Measurements from ENCODE around the gene MARCO. TPM values are rescaled to one million over a fixed set of nuclear protein-coding genes. Genes with fewer than 3 reads are reported as not detected.

The MARCO gene
- total RNA-seq, 1 donor: not detected

GRCh38 chr2:118954297-118955060, 12.5 kb downstream of the MARCO start:
- DNase-seq (ENCODE audit: insufficient read length, low spot score, missing footprints): no peak
- no peak overlapping the region for H3K4me2 ChIP-seq (ENCODE audit: insufficient read depth, low read length)
- no peaks in the 10 kb centered on the region for H3K27me3 ChIP-seq (ENCODE audit: insufficient read depth, low read length)
- H3K36me3 ChIP-seq (ENCODE audit: insufficient read depth, low read length): no peaks in the 10 kb centered on the region
- no peaks in the 10 kb centered on the region for H3K9me3 ChIP-seq (ENCODE audit: low read depth, low read length)
- H3K79me2 ChIP-seq (ENCODE audit: insufficient read depth, low read length): no peaks in the 10 kb centered on the region
- H3K4me3 ChIP-seq (ENCODE audit: insufficient read depth, low read length): no peak overlapping the region
- no peaks in the 10 kb centered on the region for H4K20me1 ChIP-seq (ENCODE audit: insufficient read depth, low read length)
- H3K4me1 ChIP-seq (ENCODE audit: insufficient read depth, low read length): no peaks in the 10 kb centered on the region
- no peak overlapping the region for H3K27ac ChIP-seq (ENCODE audit: low read depth, low read length)
- no peak for TF ChIP-seq CTCF (IDR thresholded peaks at IDR 0.05; ENCODE audit: extremely low read depth, low read depth, low read length)
- no peak overlapping the region for H2AFZ ChIP-seq (ENCODE audit: low read length)

DNA sequence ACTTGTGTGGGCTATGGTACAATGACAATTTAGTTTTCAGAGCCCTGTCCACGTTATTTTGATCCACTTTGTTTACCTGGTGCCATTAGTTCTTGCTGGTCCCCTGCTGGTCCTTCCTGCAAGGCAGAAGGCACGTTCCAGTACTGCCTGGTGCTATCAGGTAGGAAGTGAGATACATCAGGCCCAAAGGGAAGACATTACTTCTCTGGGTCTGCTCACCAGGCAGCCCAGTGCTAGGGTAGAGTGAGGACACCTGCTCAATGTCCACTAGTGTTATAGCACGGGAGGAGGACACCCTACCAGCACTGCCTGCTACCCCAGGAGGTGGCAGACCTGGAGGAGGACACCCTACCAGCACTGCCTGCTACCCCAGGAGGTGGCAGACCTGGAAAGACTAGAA, 23.7 kb downstream of the MARCO start:
- Histone ChIP-seq H3K36me3 (ENCODE audit: insufficient read depth, low read length) (no peaks in the 10 kb centered on the region), H3K4me3 (ENCODE audit: insufficient read depth, low read length) (no peak overlapping the region), H3K4me2 (ENCODE audit: insufficient read depth, low read length) (no peak overlapping the region), H2AFZ (ENCODE audit: low read length) (no peak overlapping the region), H3K9me3 (ENCODE audit: low read depth, low read length) (no peaks in the 10 kb centered on the region), H3K27ac (ENCODE audit: low read depth, low read length) (no peak overlapping the region), H3K27me3 (ENCODE audit: insufficient read depth, low read length) (no peaks in the 10 kb centered on the region), H3K79me2 (ENCODE audit: insufficient read depth, low read length) (no peaks in the 10 kb centered on the region), H3K4me1 (ENCODE audit: insufficient read depth, low read length) (no peaks in the 10 kb centered on the region), H4K20me1 (ENCODE audit: insufficient read depth, low read length) (no peaks in the 10 kb centered on the region)
- no peak for TF ChIP-seq CTCF (IDR thresholded peaks at IDR 0.05; ENCODE audit: extremely low read depth, low read depth, low read length)
- no peak for DNase-seq (ENCODE audit: insufficient read length, low spot score, missing footprints)

DNA sequence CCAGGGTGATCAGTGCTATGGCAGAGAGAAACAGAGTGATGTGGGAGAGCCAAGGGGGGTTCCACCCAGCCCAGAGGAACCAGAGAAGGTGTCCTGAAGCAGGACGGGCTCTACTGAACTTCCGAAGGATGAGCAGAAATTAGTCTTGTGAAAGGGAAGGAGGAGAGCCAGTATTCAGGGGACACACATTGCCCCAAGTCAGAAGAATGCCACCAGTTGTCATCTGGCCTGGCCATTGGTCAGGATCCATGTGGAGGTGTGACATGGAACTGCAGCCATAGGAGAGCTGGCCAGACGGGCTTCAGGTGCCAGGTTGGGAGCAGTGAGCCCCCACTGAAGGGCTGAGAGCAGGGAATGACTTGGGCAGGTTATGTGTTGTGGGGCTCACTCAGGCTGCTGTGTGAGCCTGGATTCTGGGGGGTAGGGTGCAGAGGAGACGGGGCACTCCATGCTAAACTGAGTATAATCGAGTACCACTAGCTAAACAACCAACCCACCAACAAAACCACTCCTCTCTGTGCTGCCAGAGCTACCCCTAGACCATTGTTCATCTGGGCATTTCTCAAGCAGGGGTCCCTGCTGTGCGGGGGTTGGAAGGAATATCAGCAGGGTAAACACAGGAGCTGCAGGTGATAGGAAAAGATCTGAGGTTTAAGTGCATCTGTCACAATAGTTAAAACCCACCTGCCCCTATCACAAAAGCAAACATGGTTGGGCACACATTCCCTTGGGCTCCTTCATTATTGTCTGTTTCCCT, 25.3 kb downstream of the MARCO start:
- no peaks in the 10 kb centered on the region for H3K9me3 ChIP-seq (ENCODE audit: low read depth, low read length)
- H3K79me2 ChIP-seq (ENCODE audit: insufficient read depth, low read length): no peaks in the 10 kb centered on the region
- TF ChIP-seq CTCF (IDR thresholded peaks at IDR 0.05; ENCODE audit: extremely low read depth, low read depth, low read length): no peak
- no peaks in the 10 kb centered on the region for H3K36me3 ChIP-seq (ENCODE audit: insufficient read depth, low read length)
- no peak overlapping the region for H3K4me3 ChIP-seq (ENCODE audit: insufficient read depth, low read length)
- no peaks in the 10 kb centered on the region for H4K20me1 ChIP-seq (ENCODE audit: insufficient read depth, low read length)
- no peak overlapping the region for H2AFZ ChIP-seq (ENCODE audit: low read length)
- no peak overlapping the region for H3K4me2 ChIP-seq (ENCODE audit: insufficient read depth, low read length)
- H3K27ac ChIP-seq (ENCODE audit: low read depth, low read length): no peak overlapping the region
- DNase-seq (ENCODE audit: insufficient read length, low spot score, missing footprints): no peak
- H3K4me1 ChIP-seq (ENCODE audit: insufficient read depth, low read length): no peaks in the 10 kb centered on the region
- H3K27me3 ChIP-seq (ENCODE audit: insufficient read depth, low read length): no peaks in the 10 kb centered on the region

DNA sequence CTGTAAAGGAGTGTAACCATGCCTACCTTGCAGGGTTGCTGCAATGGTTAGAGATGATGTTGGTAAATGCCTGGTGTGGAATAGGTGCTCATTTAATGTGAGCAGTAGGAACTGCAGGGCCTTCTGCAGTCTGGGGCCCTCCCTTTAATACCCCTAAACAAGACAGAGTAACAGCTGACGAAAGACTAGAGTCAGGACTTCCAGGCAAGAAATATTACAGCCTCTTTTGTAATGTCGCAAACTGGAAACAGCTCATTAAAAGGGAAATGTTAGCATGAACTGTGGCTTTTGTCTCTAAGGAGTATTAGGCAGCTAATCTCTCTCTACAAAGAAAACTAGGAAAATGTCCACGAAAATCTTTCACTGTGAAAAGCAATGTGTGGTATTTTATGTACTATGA, 26.0 kb downstream of the MARCO start:
- Histone ChIP-seq H3K79me2 (ENCODE audit: insufficient read depth, low read length) (no peaks in the 10 kb centered on the region), H3K9me3 (ENCODE audit: low read depth, low read length) (no peaks in the 10 kb centered on the region), H2AFZ (ENCODE audit: low read length) (no peak overlapping the region), H3K36me3 (ENCODE audit: insufficient read depth, low read length) (no peaks in the 10 kb centered on the region), H3K27me3 (ENCODE audit: insufficient read depth, low read length) (no peaks in the 10 kb centered on the region), H3K4me1 (ENCODE audit: insufficient read depth, low read length) (no peaks in the 10 kb centered on the region), H3K4me2 (ENCODE audit: insufficient read depth, low read length) (no peak overlapping the region), H3K27ac (ENCODE audit: low read depth, low read length) (no peak overlapping the region), H4K20me1 (ENCODE audit: insufficient read depth, low read length) (no peaks in the 10 kb centered on the region), H3K4me3 (ENCODE audit: insufficient read depth, low read length) (no peak overlapping the region)
- DNase-seq (ENCODE audit: insufficient read length, low spot score, missing footprints): no peak
- no peak for TF ChIP-seq CTCF (IDR thresholded peaks at IDR 0.05; ENCODE audit: extremely low read depth, low read depth, low read length)

All from osteoblast (primary cell).